Gastrocnemius medialis (tissue), 4 donors: ENCODE measurements around the gene KCNC1.

Experiments
- CTCF ChIP-seq, 5 experiments: fragments of 450-650 bp in 3 of 5; fragments of 200-600 bp in 2 of 5; sonication (generic) in 2 of 5; IDR thresholded peaks in 4 of 5; conservative IDR thresholded peaks in 1 of 5; 1 replicate in 4 of 5; 2 replicates in 1 of 5; pipeline ENCODE4 v1.5.1; 2016 to 2019; ENCODE audit warnings: antibody characterized with exemption in 5 of 5, mild to moderate bottlenecking in 3 of 5, moderate library complexity in 3 of 5
- POLR2A ChIP-seq, 2 donors: fragments of 450-650 bp; IDR thresholded peaks; one replicate each; pipeline ENCODE4 v1.6.1; 2017; ENCODE audit warnings: antibody characterized with exemption in 2 of 2, mild to moderate bottlenecking in 2 of 2, moderate library complexity in 2 of 2

- TF ChIP-seq CTCF (IDR thresholded peaks at IDR 0.05 in 4 of 5, conservative IDR thresholded peaks at IDR 0.05 in 1 of 5) (no peak), POLR2A (IDR thresholded peaks at IDR 0.05) (no peak)
Measured at GRCh38 chr11:17764446-17765218, 30.1 kb downstream of the KCNC1 start.
